Posterior vena cava (tissue), 2 donors: ENCODE data around the gene INPPL1. TPM values are rescaled to one million over a fixed set of nuclear protein-coding genes. Genes with fewer than 3 reads are reported as not detected.

ENCODE experiments used
- DNase-seq: peaks from one replicate; pipeline ENCODE4 v3.0.0-alpha.2; 2020; ENCODE audit warnings: low spot score
- intact Hi-C, 2 donors: fragments of 100-400 bp; cut with DNase I; formaldehyde crosslinking; loops; one replicate each; pipeline versions ENCODE4 v1.14.1 to v1.14.2; 2022 to 2023
- total RNA-seq, 2 donors: library from RNA; stranded (reverse); fragmentation: NEBNext Ultra II Directional; extraction: Animal tissue kit (Norgen Biotek cat#: 25700); gene quantifications; one replicate each; pipeline ENCODE4 v1.2.1, GENCODE V29; 2021
- donor health status: DM: yes; HTN: yes; CAD: no.
- donor health status: DM: yes; HTN: yes; CAD: no.

Gene INPPL1
- total RNA-seq, 2 donors from 2014 or later = 108 to 110 TPM

DNA sequence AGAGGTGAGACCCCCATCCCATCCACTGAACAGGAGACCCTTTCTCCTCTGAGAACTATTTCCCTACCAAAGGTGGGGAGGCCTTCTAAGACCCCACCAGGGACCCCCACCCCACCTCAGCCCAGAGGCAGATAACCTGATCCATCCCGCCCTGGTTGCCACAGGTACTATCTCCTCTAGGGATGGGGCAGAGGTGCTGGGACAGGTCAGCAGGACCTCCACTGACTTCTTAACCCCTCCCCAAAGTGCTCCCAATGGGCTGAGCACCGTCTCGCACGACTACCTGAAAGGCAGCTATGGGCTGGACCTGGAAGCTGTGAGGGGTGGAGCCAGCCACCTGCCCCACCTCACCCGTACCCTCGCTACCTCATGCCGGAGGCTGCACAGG, 4.3 kb downstream of the INPPL1 start:
- intact Hi-C loops = loop anchor here in 1 of 2 donors (10.0 kb wide), 2 partner anchors 204 to 206 kb away; partner anchors contain the start of gene CLPB
- peak; percentile 66 for DNase-seq

DNA sequence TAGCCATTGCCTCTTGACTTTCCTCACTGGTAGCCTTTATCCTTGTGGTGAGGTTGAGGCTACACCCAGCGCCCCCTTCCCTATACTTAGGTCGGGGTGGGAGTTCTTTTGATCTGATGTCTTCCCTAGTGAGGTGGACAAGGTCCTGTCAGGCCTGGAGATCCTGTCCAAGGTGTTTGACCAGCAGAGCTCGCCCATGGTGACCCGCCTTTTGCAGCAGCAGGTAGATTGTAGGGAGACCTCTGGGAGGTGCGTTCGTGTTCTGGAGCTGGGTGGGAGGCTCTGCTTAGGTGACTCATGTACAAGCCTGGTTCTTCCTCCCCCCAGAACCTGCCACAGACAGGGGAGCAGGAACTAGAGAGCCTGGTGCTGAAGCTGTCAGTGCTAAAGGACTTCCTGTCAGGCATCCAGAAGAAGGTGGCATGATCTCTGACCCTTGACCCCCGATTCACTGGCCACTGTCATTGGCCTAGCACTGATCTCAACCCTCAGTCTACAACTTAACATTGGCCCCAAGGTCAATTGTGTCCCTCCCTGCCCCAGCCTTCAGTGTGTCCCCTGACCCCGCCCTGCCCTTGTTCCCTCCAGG, 4.9 kb downstream of the INPPL1 start:
- intact Hi-C loops = loop anchor here in 1 of 2 donors (10.0 kb wide), 2 partner anchors 205 kb away; partner anchors contain the start of gene CLPB
- DNase-seq = peak; percentile 41

DNA sequence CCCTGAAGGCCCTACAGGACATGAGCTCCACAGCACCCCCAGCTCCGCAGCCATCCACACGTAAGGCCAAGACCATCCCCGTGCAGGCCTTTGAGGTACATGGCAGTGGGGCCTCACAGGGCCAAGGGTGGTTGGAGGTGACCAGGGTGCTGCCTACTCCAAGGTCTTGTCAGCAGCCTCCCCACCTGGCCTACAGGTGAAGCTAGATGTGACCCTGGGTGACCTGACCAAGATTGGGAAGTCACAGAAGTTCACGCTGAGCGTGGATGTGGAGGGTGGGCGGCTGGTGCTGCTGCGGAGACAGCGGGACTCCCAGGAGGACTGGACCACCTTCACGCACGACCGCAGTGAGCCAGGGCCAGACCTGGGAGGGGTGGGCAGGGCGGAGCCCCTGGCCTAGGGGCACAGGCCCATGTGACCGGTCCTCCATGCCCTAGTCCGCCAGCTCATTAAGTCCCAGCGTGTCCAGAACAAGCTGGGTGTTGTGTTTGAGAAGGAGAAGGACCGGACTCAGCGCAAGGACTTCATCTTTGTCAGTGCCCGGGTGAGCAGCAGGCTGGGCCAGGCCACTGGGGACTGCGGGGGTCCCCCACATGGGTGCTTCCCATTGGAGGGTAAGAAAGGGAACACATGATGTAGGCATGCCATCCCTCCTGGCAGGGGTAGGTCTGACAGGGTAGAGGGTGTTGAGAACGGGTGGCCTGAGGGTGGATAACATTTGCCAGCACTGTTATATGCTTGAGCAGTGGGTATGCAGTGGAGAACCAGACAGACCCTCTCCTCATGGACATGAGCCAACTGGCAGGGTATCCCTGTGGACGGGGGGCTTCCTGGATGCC, 5.6 kb downstream of the INPPL1 start:
- peak; percentile 68 for DNase-seq
- intact Hi-C loops = loop anchor here (10.0 kb wide), 3 partner anchors 205 to 215 kb away; partner anchors contain the start of gene CLPB (in 1 of the 2)

DNA sequence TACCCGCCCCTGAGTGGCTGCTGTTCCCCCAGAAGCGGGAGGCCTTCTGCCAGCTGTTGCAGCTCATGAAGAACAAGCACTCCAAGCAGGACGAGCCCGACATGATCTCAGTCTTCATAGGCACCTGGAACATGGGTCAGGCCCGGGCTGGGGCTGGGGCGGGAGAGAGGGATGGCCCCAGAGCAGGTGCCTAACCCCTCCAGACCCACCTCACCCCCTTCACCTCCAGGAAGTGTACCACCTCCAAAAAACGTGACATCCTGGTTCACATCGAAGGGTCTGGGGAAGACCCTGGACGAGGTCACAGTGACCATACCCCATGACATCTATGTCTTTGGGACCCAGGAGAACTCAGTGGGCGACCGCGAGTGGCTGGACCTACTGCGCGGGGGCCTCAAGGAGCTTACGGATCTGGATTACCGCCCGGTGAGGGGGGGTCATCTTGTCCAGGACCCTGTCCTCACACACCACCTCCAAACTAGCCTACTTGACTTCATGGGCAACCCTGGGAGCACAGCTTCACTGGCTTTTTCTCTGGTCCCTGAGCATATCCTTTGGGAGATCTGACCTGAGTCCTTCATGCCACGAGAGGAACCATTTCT, 6.3 kb downstream of the INPPL1 start:
- intact Hi-C loops = loop anchor here in 1 of 2 donors (10.0 kb wide), 1 partner anchor 216 kb away; no protein-coding TSS in a partner anchor

DNA sequence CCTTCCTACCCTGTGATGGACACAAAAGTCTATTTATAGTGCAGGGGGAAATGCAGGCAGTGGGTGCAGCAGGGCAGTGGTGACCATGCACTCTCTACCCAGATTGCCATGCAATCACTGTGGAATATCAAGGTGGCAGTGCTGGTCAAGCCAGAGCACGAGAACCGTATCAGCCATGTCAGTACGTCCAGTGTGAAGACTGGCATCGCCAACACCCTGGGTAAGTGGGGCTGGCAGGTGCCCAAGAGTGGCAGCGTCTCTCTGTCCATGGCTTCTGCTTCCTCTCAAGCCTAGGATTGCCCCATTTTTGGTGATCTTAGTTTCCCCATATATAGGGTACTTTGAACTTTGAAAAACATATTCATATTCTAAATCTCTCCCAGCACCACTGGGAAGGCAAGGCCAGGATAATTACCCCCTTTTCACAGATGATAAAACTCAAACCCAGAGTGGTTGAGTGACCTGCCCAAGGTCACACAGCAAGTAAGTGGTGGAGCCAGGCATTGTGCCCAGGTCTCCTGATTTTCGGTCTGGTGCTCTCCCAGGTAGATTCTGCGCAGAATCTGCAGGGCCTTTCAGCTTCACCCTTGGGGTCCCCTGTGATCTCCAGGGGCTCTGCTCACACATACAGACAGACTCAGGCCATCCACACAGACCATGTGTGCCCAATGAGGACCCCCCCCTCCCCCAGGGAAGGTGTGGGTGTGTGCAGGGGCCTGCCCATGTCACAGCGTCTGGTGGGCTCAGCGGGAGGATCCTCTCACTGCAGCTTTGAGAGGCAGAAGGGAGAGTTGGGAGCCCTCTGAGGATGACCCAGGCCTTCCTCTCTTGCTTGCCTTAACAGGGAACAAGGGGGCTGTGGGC, 7.1 kb downstream of the INPPL1 start:
- peak; percentile 82 for DNase-seq

More for the DNA sequence above, 6.3 kb downstream of the INPPL1 start:
- DNase-seq = no peak

DNA sequence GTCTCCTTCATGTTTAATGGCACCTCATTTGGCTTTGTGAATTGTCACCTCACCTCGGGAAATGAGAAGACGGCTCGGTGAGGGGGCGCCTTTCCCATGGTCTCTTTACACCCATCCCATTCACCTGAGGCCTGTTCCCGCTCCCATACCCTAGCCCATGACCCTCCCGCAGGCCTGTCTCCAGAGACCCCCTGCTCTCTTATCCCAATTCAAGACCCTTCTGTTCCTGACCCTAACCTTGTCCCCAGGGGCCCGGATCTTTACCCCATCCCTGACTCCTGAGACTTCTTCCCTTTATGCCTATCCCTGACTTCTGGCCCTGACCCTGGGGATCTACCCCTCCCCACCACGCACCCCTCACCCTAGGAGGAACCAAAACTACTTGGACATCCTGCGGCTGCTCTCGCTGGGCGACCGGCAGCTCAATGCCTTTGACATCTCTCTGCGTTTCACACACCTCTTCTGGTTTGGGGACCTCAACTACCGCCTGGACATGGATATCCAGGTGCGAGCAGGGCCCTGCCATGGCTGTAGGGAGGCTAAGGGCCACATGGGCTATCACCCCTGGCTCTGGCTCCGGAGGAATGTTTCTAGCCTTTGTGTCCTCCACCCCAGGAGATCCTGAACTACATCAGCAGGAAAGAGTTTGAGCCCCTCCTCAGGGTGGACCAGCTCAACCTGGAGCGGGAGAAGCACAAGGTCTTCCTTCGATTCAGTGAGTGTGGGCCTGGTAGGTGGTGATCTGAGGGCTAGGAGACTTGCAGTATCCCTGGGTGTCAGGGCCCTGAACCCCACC, 7.9 kb downstream of the INPPL1 start:
- DNase-seq = peak; percentile 74
- intact Hi-C loops = loop anchor here in 1 of 2 donors (10.0 kb wide), 1 partner anchor 218 kb away; no protein-coding TSS in a partner anchor

More for the DNA sequence above, 7.1 kb downstream of the INPPL1 start:
- intact Hi-C loops = loop anchor here in 1 of 2 donors (10.0 kb wide), 1 partner anchor 217 kb away; no protein-coding TSS in a partner anchor

DNA sequence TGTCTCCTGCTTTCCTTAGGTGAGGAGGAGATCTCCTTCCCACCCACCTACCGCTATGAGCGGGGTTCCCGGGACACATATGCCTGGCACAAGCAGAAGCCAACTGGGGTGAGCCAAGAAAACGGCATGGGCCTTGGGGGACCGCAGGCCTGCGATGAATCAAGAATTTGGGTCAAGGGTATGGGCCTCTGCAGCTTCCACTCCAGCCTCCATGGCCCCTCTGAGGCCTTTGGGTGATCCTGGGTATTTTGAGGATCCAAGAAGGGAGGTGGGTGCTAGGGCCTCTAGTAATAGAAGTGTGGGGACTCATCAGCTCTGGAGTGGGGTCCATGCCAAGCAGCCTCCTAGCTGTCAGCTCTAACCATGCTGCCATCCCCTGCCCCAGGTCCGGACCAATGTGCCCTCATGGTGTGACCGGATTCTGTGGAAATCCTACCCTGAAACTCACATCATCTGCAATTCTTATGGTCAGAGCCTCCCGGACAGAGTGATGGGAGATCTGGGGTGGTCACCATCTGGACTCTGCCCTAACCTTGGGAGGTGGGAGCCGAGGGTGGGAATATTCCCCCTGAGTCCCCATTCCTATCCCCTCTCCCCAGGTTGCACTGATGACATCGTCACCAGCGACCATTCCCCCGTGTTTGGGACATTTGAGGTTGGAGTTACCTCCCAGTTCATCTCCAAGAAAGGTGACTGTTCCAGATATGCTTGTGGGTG, 8.6 kb downstream of the INPPL1 start:
- intact Hi-C loops = loop anchor here in 1 of 2 donors (10.0 kb wide), 1 partner anchor 218 kb away; no protein-coding TSS in a partner anchor
- DNase-seq = no peak

DNA sequence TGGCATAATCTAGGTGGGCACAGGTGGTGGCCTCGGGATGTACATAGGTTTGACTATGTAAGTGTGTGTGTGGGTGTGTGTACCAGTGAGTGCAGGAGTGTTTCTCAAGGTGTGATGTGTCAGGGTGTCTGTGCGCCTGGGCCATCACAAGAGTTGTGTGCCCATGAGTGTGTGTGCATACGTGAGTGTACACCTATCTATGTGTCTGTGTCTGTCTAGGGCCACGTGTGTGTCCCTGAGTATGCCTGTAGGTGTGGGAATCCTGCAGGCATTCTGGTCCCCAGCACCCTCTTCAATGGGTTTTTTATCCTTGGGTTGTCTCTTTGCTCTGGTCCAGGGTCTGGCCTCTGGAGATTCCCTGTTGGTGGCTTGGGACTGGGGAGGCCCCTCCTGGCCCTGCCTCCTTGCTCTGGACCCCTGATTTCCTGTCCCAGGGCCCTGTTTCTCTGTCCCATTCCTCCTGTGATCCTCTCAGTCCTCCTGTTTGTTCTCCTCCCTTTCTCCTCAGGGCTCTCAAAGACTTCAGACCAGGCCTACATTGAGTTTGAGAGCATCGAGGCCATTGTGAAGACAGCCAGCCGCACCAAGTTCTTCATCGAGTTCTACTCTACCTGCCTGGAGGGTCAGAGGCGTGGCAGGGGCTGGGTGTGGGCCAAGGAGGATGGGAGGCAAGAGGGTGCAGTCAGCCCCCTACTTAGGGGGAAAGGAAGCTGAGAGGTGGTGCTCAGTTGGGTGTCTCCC, 9.4 kb downstream of the INPPL1 start:
- intact Hi-C loops = loop anchor here in 1 of 2 donors (10.0 kb wide), 1 partner anchor 219 kb away; no protein-coding TSS in a partner anchor
- DNase-seq = no peak

DNA sequence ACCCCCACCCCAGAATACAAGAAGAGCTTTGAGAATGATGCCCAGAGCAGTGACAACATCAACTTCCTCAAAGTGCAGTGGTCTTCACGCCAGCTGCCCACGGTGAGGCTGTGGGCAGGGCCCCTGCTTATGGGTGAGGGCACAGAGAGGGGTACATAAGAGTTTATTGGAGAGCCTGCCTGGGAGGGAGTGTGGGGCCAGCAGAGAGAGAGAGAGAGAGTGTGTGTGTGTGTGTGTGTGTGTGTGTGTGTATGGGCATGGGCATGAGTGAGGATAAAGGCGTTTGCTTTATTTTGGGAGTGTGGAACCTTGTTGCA, 9.9 kb downstream of the INPPL1 start:
- intact Hi-C loops = loop anchor here in 1 of 2 donors (10.0 kb wide), 1 partner anchor 220 kb away; no protein-coding TSS in a partner anchor
- no peak for DNase-seq

DNA sequence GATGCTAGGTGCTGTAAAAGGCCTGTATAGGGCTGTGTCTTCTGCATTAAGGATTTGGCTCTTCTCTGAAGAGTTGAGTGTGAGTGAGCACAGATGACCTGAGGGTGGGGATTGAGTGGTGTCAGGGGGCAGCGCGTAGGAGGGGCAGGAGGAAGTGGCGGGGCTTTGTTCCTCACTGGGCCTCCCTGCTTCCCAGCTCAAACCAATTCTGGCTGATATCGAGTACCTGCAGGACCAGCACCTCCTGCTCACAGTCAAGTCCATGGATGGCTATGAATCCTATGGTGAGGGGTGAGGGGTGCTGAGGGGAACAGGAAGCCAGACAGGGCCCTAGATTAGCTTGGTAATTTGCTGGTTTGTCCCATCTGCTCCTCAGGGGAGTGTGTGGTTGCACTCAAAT, 10.4 kb downstream of the INPPL1 start:
- intact Hi-C loops = loop anchor here in 1 of 2 donors (10.0 kb wide), 1 partner anchor 220 kb away; no protein-coding TSS in a partner anchor

DNA sequence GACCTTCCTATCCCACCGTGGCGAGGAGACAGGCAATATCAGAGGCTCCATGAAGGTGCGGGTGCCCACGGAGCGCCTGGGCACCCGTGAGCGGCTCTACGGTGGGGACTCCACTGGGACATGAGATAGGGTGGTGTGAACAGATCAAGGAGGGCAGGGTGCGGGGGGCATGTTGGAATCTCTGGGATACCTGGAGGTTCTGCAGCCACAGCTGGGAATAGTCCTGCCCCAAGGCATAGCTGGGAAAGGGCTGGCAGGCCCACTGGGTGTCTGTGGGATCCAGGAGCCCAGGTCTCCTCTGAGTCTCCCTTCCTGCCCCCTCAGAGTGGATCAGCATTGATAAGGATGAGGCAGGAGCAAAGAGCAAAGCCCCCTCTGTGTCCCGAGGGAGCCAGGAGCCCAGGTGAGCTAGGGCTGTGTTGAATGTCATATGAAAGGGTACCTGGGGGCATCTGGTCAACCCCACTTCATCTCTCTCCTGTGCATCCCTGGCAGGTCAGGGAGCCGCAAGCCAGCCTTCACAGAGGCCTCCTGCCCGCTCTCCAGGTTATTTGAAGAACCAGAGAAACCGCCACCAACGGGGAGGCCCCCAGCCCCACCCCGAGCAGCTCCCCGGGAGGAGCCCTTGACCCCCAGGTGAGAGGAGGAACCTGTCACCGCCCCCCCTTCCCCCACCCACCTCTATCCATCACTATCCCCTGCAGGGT, 10.9 kb downstream of the INPPL1 start:
- intact Hi-C loops = loop anchor here in 1 of 2 donors (10.0 kb wide), 1 partner anchor 221 kb away; no protein-coding TSS in a partner anchor
- no peak for DNase-seq

More for the DNA sequence above, 10.4 kb downstream of the INPPL1 start:
- no peak for DNase-seq

DNA sequence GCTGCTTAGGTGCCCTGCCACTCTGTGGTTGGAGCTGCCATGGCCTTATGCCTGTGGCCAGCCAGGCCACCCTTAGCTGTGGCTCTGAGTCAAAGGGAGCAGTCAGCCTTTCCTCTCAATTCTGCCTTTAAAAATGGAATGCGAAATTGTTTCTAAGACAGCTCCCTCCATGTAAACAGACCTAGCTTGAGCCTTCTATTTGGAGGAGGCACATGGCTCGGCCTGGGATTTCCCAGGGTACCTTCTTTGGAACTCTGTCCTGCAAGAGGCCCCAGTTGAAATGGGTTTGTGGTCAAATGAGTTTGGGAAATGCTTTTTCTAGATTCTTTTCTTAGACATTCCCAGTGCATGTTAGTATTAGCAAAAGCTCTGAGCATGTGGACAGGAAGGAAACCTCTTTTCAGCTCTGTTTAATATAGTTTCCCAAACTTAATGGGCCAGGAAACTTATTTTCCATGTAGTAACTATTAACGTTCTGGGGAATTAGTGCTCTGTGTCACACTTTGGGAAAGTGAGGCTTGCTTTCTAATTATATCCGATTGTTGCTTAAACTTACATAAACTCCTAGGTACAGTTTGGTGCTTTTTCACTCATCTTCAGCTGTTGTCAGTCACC, 11.6 kb downstream of the INPPL1 start:
- no peak for DNase-seq

DNA sequence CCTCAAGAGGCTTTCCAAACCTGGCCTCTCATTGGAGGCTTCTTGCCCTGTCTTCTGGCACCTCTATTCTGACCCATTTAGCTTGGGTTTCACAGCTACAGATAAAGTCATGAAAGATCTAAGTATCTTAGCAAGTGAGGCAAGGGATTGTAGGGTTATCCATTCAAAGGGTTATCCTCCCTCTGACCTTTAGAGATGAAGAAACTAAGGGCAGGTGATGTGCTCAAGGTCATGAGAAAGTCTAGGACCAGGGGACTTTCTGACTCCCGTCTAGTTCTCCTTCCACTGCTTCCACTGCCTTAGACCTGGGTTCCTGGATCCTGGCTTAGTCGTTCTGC, 12.2 kb downstream of the INPPL1 start:
- DNase-seq = no peak

More for the DNA sequence above, 11.6 kb downstream of the INPPL1 start:
- intact Hi-C loops = loop anchor here in 1 of 2 donors (10.0 kb wide), 1 partner anchor 221 kb away; no protein-coding TSS in a partner anchor

DNA sequence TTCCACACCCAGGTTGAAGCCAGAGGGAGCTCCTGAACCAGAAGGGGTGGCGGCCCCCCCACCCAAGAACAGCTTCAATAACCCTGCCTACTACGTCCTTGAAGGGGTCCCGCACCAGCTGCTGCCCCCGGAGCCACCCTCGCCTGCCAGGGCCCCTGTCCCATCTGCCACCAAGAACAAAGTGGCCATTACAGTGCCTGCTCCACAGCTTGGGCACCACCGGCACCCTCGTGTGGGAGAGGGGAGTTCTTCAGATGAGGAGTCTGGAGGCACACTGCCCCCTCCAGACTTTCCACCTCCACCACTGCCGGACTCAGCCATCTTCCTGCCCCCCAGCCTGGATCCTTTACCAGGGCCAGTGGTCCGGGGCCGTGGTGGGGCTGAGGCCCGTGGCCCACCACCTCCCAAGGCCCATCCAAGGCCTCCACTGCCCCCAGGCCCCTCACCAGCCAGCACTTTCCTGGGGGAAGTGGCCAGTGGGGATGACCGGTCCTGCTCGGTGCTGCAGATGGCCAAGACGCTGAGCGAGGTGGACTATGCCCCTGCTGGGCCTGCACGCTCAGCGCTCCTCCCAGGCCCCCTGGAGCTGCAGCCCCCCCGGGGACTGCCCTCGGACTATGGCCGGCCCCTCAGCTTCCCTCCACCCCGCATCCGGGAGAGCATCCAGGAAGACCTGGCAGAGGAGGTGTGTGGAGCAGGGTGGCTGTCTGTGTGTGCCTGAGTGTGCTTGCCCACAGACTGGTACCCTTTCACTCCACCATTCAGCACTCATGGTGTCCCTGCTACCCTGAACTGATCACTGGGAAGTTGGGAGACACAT, 12.8 kb downstream of the INPPL1 start:
- intact Hi-C loops = loop anchor here in 1 of 2 donors (10.0 kb wide), 1 partner anchor 223 kb away; no protein-coding TSS in a partner anchor

More for the DNA sequence above, 12.2 kb downstream of the INPPL1 start:
- intact Hi-C loops = loop anchor here in 1 of 2 donors (10.0 kb wide), 1 partner anchor 222 kb away; no protein-coding TSS in a partner anchor

More for the DNA sequence above, 12.8 kb downstream of the INPPL1 start:
- no peak for DNase-seq
